Measurements from ENCODE around the gene RPUSD4. TPM values are rescaled to one million over a fixed set of nuclear protein-coding genes. Genes with fewer than 3 reads are reported as not detected.

RPUSD4 gene
- total and polyA plus RNA-seq, 2 donors from 2014 or later: 13.6 to 20.7 TPM

GRCh38 chr11:126162306-126163030 lies 49.0 kb downstream of the RPUSD4 start:
- no peak overlapping the region for H3K4me3 ChIP-seq (ENCODE audit: low read length in 3 of 3)
- no peaks in the 10 kb centered on the region for H3K27me3 ChIP-seq (ENCODE audit: control insufficient read depth, insufficient read depth, low read length)
- TF ChIP-seq, protein P1, sequence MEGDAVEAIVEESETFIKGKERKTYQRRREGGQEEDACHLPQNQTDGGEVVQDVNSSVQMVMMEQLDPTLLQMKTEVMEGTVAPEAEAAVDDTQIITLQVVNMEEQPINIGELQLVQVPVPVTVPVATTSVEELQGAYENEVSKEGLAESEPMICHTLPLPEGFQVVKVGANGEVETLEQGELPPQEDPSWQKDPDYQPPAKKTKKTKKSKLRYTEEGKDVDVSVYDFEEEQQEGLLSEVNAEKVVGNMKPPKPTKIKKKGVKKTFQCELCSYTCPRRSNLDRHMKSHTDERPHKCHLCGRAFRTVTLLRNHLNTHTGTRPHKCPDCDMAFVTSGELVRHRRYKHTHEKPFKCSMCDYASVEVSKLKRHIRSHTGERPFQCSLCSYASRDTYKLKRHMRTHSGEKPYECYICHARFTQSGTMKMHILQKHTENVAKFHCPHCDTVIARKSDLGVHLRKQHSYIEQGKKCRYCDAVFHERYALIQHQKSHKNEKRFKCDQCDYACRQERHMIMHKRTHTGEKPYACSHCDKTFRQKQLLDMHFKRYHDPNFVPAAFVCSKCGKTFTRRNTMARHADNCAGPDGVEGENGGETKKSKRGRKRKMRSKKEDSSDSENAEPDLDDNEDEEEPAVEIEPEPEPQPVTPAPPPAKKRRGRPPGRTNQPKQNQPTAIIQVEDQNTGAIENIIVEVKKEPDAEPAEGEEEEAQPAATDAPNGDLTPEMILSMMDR (IDR thresholded peaks at IDR 0.05; ENCODE audit: borderline replicate concordance, extremely low read depth, insufficient read depth): no peak
- no peak for FAIRE-seq
- peak in 1 of 5 donors; percentile 50 for DNase-seq
- peaks cover 0 to 8% (median 7%) of the 10 kb centered on the region in 3 donors for H3K4me1 ChIP-seq (ENCODE audit: control insufficient read depth in 2 of 3, insufficient read depth in 2 of 3, low read depth in 1 of 3, low read length in 3 of 3)
- no peak overlapping the region for H3K27ac ChIP-seq (ENCODE audit: low read depth in 2 of 2, low read length in 2 of 2)
- no peak overlapping the region for H3K9ac ChIP-seq (ENCODE audit: low read length in 3 of 3)
- intact Hi-C loops (cut with DNase I): no loop called here
- H3K9me3 ChIP-seq (ENCODE audit: control insufficient read depth in 2 of 3, insufficient read depth in 1 of 3, low read length in 3 of 3): no peaks in the 10 kb centered on the region
- H3K36me3 ChIP-seq (ENCODE audit: control insufficient read depth in 2 of 3, insufficient read depth in 3 of 3, low read length in 3 of 3): no peaks in the 10 kb centered on the region

GRCh38 chr11:126161023-126161391 lies 50.4 kb downstream of the RPUSD4 start:
- FAIRE-seq: no peak
- H3K4me1 ChIP-seq (ENCODE audit: control insufficient read depth in 2 of 3, insufficient read depth in 2 of 3, low read depth in 1 of 3, low read length in 3 of 3): peaks cover 0 to 8% (median 7%) of the 10 kb centered on the region in 3 donors
- H3K4me3 ChIP-seq (ENCODE audit: low read length in 3 of 3): no peak overlapping the region
- TF ChIP-seq, protein P1 (IDR thresholded peaks at IDR 0.05; ENCODE audit: borderline replicate concordance, extremely low read depth, insufficient read depth): no peak
- no peaks in the 10 kb centered on the region for H3K27me3 ChIP-seq (ENCODE audit: control insufficient read depth, insufficient read depth, low read length)
- no peaks in the 10 kb centered on the region for H3K36me3 ChIP-seq (ENCODE audit: control insufficient read depth in 2 of 3, insufficient read depth in 3 of 3, low read length in 3 of 3)
- H3K9me3 ChIP-seq (ENCODE audit: control insufficient read depth in 2 of 3, insufficient read depth in 1 of 3, low read length in 3 of 3): no peaks in the 10 kb centered on the region
- intact Hi-C loops (cut with DNase I): no loop called here
- DNase-seq: no peak
- no peak overlapping the region for H3K27ac ChIP-seq (ENCODE audit: low read depth in 2 of 2, low read length in 2 of 2)
- H3K9ac ChIP-seq (ENCODE audit: low read length in 3 of 3): no peak overlapping the region

GRCh38 chr11:126160345-126161022 lies 51.0 kb downstream of the RPUSD4 start:
- FAIRE-seq: no peak
- Histone ChIP-seq H3K9me3 (ENCODE audit: control insufficient read depth in 2 of 3, insufficient read depth in 1 of 3, low read length in 3 of 3) (no peaks in the 10 kb centered on the region), H3K4me3 (ENCODE audit: low read length in 3 of 3) (no peak overlapping the region), H3K9ac (ENCODE audit: low read length in 3 of 3) (no peak overlapping the region), H3K27me3 (ENCODE audit: control insufficient read depth, insufficient read depth, low read length) (no peaks in the 10 kb centered on the region), H3K36me3 (ENCODE audit: control insufficient read depth in 2 of 3, insufficient read depth in 3 of 3, low read length in 3 of 3) (no peaks in the 10 kb centered on the region), H3K4me1 (ENCODE audit: control insufficient read depth in 2 of 3, insufficient read depth in 2 of 3, low read depth in 1 of 3, low read length in 3 of 3) (peaks cover 0 to 8% (median 7%) of the 10 kb centered on the region in 3 donors), H3K27ac (ENCODE audit: low read depth in 2 of 2, low read length in 2 of 2) (no peak overlapping the region)
- DNase-seq: peak in 1 of 5 donors; percentile 68
- intact Hi-C loops (cut with DNase I): no loop called here
- TF ChIP-seq, protein P1 (IDR thresholded peaks at IDR 0.05; ENCODE audit: borderline replicate concordance, extremely low read depth, insufficient read depth): no peak
